GM20000 (cell line): ENCODE measurements around the gene CMPK2.

Experiments
- DNase-seq: peaks from one replicate; pipeline ENCODE4 v3.0.0; 2012; ENCODE audit warnings: low spot score
- CTCF ChIP-seq: IDR thresholded peaks from 2 replicates; pipeline ENCODE4 v1.5.1; 2012; ENCODE audit warnings: mild to moderate bottlenecking, control low read depth; ENCODE audit errors: extremely low read depth, missing control alignments

Gene CMPK2

DNA sequence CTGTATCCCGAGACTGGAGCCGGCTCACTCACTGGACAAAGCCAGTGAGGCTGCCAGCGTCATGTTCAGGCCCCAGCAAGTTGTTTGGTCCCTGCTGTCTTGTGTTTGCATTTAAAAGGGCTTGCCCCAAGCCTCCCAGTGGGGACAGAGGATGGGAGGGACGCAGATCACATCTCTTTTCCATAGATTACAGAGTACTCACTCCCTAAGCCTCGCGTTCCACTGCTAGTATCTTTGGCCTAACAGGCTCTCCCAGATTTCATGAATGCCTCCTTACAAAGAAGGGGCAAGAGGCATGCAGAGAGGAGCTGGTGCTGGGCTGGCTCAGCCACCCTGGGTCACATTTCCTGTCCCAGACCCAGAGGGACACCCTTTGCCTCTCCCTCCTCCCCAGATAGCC is 59.1 kb downstream of the CMPK2 start:
- TF ChIP-seq CTCF, result no peak
- no peak for DNase-seq

GRCh38 chr2:6800553-6800952 is 65.2 kb downstream of the CMPK2 start:
- DNase-seq, result no peak
- TF ChIP-seq CTCF, result no peak
